Skeletal muscle cell (primary cell): ENCODE data around the gene CPNE4.

Experiments used
- DNase-seq: peaks from one replicate; pipeline ENCODE4 v3.0.0-alpha.2; 2010; ENCODE audit warnings: low read depth
- H3K4me3 ChIP-seq: 2 replicates; pipeline ENCODE4 v1.5.1; 2011; ENCODE audit warnings: low read depth, mild to moderate bottlenecking, control low read depth, low read length, moderate library complexity

Gene CPNE4

GRCh38 chr3:131658115-131658514 lies 376.7 kb downstream of the CPNE4 start:
- no peak overlapping the region for H3K4me3 ChIP-seq
- DNase-seq: no peak

- DNase-seq: peak; percentile 40
- H3K4me3 ChIP-seq: no peak overlapping the region
Measured at GRCh38 chr3:131655070-131655690, 379.6 kb downstream of the CPNE4 start.

- DNase-seq: no peak
- no peak overlapping the region for H3K4me3 ChIP-seq
Measured at GRCh38 chr3:131645638-131646037, 389.2 kb downstream of the CPNE4 start.

- DNase-seq: no peak
- no peak overlapping the region for H3K4me3 ChIP-seq
Measured at GRCh38 chr3:131636266-131636775, 398.5 kb downstream of the CPNE4 start.

GRCh38 chr3:131630807-131631206 lies 404.0 kb downstream of the CPNE4 start:
- peak; percentile 7 for DNase-seq
- H3K4me3 ChIP-seq: no peak overlapping the region

GRCh38 chr3:131630097-131630496 lies 404.7 kb downstream of the CPNE4 start:
- no peak overlapping the region for H3K4me3 ChIP-seq
- peak; percentile 43 for DNase-seq

GRCh38 chr3:131623431-131623830 lies 411.4 kb downstream of the CPNE4 start:
- H3K4me3 ChIP-seq: no peak overlapping the region
- DNase-seq: no peak

- no peak overlapping the region for H3K4me3 ChIP-seq
- no peak for DNase-seq
Measured at GRCh38 chr3:131622726-131623125, 412.1 kb downstream of the CPNE4 start.

GRCh38 chr3:131620977-131621376 lies 413.8 kb downstream of the CPNE4 start:
- H3K4me3 ChIP-seq: no peak overlapping the region
- DNase-seq: no peak

- H3K4me3 ChIP-seq: no peak overlapping the region
- DNase-seq: no peak
Measured at GRCh38 chr3:131619821-131620220, 415.0 kb downstream of the CPNE4 start.

GRCh38 chr3:131616719-131617118 lies 418.1 kb downstream of the CPNE4 start:
- DNase-seq: no peak

GRCh38 chr3:131612745-131613144 lies 422.1 kb downstream of the CPNE4 start:
- no peak overlapping the region for H3K4me3 ChIP-seq
- no peak for DNase-seq

More at GRCh38 chr3:131616719-131617118, 418.1 kb downstream of the CPNE4 start:
- H3K4me3 ChIP-seq: no peak overlapping the region

- no peak overlapping the region for H3K4me3 ChIP-seq
- DNase-seq: no peak
Measured at GRCh38 chr3:131610174-131610573, 424.6 kb downstream of the CPNE4 start.

GRCh38 chr3:131608741-131609140 lies 426.1 kb downstream of the CPNE4 start:
- H3K4me3 ChIP-seq: no peak overlapping the region
- DNase-seq: no peak

- DNase-seq: no peak
- H3K4me3 ChIP-seq: no peak overlapping the region
Measured at GRCh38 chr3:131608296-131608695, 426.5 kb downstream of the CPNE4 start.

- no peak overlapping the region for H3K4me3 ChIP-seq
- DNase-seq: no peak
Measured at GRCh38 chr3:131605916-131606315, 428.9 kb downstream of the CPNE4 start.

GRCh38 chr3:131602011-131602779 lies 432.6 kb downstream of the CPNE4 start:
- H3K4me3 ChIP-seq: no peak overlapping the region
- no peak for DNase-seq

GRCh38 chr3:131597816-131598215 lies 437.0 kb downstream of the CPNE4 start:
- H3K4me3 ChIP-seq: no peak overlapping the region
- DNase-seq: no peak

GRCh38 chr3:131596884-131597283 lies 437.9 kb downstream of the CPNE4 start:
- DNase-seq: no peak
- H3K4me3 ChIP-seq: no peak overlapping the region

GRCh38 chr3:131591394-131592014 lies 443.3 kb downstream of the CPNE4 start:
- peak; percentile 76 for DNase-seq
- H3K4me3 ChIP-seq: no peak overlapping the region
